Gastroesophageal sphincter (tissue), 3 donors: ENCODE data around the gene ATP8B3.

Experiments used
- CTCF ChIP-seq, 4 experiments: fragments of 200-600 bp in 2 of 4; fragments of 450-650 bp in 2 of 4; sonication (generic) in 1 of 4; IDR thresholded peaks; one replicate each; pipeline ENCODE4 v1.5.1; 2017 to 2019; ENCODE audit warnings: antibody characterized with exemption in 4 of 4, mild to moderate bottlenecking in 2 of 4, moderate library complexity in 2 of 4
- POLR2A ChIP-seq, 2 donors: fragments of 450-650 bp; IDR thresholded peaks; one replicate each; pipeline ENCODE4 v1.6.1; 2017; ENCODE audit warnings: antibody characterized with exemption in 2 of 2, mild to moderate bottlenecking in 2 of 2, moderate library complexity in 1 of 2
- POLR2AphosphoS5 ChIP-seq: sonication (generic); formaldehyde crosslinking; IDR thresholded peaks from one replicate; pipeline ENCODE4 v1.6.1; 2017; ENCODE audit warnings: antibody characterized with exemption

GRCh38 chr19:1833540-1833939, 21.5 kb upstream of the ATP8B3 start:
- TF ChIP-seq CTCF (IDR thresholded peaks at IDR 0.05): no peak
- no peak for TF ChIP-seq POLR2A (IDR thresholded peaks at IDR 0.05)
- no peak for TF ChIP-seq POLR2AphosphoS5
